Measurements from ENCODE around the gene KLHL42.

KLHL42 gene

DNA sequence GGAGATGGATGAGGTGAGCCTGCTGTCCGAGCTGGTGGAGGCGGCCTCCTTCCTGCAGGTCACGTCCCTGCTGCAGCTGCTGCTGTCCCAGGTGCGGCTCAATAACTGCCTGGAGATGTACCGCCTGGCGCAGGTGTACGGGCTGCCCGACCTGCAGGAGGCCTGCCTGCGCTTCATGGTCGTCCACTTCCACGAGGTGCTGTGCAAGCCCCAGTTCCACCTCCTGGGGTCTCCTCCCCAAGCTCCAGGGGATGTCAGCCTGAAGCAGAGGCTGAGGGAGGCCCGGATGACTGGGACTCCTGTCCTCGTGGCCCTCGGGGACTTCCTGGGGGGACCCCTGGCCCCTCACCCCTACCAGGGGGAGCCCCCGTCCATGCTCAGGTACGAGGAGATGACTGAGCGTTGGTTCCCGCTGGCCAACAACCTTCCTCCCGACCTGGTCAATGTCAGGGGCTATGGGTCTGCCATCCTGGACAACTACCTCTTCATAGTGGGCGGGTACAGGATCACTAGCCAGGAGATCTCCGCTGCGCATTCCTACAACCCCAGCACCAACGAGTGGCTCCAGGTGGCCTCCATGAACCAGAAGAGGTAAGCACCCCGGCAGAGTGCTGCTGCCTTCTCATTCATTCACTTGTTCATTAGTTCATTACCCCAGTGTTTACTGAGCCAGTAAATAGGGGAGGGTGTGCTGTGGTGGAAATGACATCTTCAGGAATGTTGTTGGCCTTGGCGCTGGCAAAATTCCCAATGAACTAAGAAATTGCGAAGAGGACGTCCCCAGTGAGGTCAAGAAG, 777 bp downstream of the KLHL42 start:
- no peak for DNase-seq (ENCODE audit: low spot score)

DNA sequence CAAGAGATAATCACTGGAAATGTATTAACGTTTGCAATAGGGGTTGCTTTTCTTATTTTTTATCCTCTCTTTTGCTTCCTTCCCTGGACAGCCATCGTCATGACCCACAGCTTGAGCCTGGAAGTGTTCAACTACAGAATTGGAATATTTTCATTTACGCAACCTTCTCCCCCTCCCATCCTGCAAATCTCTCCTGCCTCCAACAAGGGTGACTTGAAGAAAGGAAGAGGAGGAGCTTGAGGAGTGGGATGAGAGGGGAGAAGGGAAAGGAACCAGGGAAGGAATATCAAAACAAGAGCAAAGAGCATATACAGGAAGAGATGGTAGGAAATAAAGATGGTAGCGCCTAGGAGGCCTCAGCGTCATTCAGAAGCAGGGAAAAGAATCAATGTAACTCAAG, 1.6 kb downstream of the KLHL42 start:
- no peak for DNase-seq (ENCODE audit: low spot score)

DNA sequence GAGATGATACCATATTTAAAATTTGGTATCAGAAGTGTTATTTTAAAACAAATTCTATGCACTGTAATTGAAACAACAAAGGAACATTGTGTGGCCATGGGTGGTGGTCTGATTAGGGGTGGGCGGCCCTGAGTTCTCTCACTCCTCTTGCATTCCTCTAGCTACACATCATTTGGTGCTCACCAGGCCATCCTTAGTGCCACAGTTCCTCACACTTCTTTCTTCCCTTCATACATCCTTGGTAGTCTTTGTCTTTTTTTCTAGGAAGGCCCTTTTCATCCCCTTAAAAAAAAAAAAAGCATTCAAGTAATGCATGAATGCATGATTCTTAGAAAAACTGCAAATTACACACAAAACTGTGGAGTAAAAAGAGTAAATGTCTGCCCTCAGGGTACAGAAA, 2.4 kb downstream of the KLHL42 start:
- DNase-seq (ENCODE audit: low spot score) = no peak

- DNase-seq (ENCODE audit: low spot score) = no peak
These were observed 6.0 kb downstream of the KLHL42 start for GRCh38 chr12:27785882-27786570.

DNA sequence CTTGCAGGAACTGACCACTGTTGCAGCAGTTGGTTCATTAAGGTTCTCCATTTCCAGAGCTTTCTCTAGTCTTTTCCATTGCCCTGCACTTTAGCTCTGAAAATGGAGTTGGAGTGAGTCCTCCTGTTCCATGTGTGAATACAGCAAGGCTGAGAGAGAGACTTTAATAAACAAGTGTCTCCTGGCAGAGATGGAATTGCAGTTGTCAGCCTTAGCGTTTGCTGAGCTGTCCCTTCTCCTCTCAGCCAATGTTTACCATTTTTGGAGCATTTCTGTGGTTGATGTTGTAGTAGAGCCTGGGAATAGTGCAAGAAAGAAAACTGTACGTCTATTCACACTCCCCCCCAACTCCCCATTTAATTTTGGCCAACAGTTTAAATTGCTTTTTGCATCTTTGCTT, 7.5 kb downstream of the KLHL42 start:
- DNase-seq (ENCODE audit: low spot score) = no peak

- DNase-seq (ENCODE audit: low spot score) = no peak
These were observed 10.1 kb downstream of the KLHL42 start for GRCh38 chr12:27790179-27790578.

- DNase-seq (ENCODE audit: low spot score) = no peak
These were observed 15.0 kb downstream of the KLHL42 start for GRCh38 chr12:27794818-27795584.

- DNase-seq (ENCODE audit: low spot score) = no peak
These were observed 16.1 kb downstream of the KLHL42 start for GRCh38 chr12:27796128-27796527.

- no peak for DNase-seq (ENCODE audit: low spot score)
These were observed 17.4 kb downstream of the KLHL42 start for GRCh38 chr12:27797301-27798025.

- DNase-seq (ENCODE audit: low spot score) = no peak
These were observed 20.8 kb downstream of the KLHL42 start for GRCh38 chr12:27800819-27801218.

DNA sequence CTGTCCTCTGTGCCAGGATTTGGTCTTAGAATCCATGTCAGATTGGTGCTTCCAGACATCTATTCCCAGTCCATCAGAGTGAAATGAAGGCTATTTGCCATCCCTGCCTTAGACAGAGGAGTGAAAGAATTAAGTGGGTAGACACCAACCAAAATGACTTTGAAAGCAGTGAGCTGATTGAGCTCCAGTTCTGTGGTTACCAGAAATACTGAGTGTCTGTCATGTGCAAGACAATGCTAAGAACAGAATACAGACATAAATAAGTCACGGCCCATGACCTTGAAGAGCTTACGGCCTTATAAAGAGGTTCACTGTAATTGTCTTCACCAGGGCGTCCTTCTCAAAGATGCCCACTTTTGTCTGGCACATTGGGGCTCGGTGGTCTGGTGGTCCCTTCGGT, 21.6 kb downstream of the KLHL42 start:
- no peak for DNase-seq (ENCODE audit: low spot score)

DNA sequence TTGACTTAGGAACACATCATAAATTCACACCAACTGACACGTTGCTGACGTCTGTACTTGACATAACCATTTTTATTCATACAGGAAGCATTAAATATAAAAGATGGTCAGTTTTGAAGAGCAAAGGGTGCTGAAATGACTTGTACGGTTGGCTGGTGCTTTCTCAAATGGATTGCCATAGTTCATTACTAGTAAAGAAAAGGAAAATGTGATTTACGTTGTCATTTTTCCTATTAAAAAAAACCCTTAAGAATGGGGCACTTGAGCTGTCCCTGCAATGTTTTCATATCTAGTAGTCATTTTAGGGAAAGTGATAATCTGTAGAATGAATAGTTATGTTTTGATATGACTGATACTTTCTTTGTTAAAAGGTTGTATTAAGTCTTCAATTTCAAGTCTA, 22.5 kb downstream of the KLHL42 start:
- no peak for DNase-seq (ENCODE audit: low spot score)

GRCh38 chr12:27802936-27803335, 22.9 kb downstream of the KLHL42 start:
- DNase-seq (ENCODE audit: low spot score) = no peak

DNA sequence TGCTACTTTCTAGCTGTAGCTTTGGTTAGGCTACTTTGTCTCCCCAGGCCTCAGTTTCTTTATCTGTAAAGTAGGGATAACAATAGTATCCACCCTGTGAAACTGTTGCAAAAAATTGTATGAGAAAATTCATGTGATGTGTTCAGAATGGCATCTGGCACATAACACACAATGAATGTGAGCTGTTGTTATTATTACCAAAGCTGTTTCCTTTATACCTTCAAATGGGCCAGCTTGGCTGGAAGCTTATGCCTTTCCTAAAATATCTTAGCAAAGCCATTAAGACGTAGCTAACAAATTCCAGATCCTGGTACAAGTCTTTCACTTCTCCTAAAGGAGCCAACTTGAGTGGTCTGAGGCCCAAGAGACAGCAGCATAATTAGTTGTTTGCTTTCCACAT, 25.2 kb downstream of the KLHL42 start:
- DNase-seq (ENCODE audit: low spot score) = no peak

- no peak for DNase-seq (ENCODE audit: low spot score)
These were observed 26.2 kb downstream of the KLHL42 start for GRCh38 chr12:27806259-27806658.

- DNase-seq (ENCODE audit: low spot score) = no peak
These were observed 27.1 kb downstream of the KLHL42 start for GRCh38 chr12:27807063-27807703.

GRCh38 chr12:27808841-27809240, 28.8 kb downstream of the KLHL42 start:
- no peak for DNase-seq (ENCODE audit: low spot score)

- no peak for DNase-seq (ENCODE audit: low spot score)
These were observed 30.7 kb downstream of the KLHL42 start for GRCh38 chr12:27810756-27811155.

GRCh38 chr12:27812502-27812901, 32.5 kb downstream of the KLHL42 start:
- DNase-seq (ENCODE audit: low spot score) = no peak

GRCh38 chr12:27814411-27814810, 34.4 kb downstream of the KLHL42 start:
- DNase-seq (ENCODE audit: low spot score) = no peak

GRCh38 chr12:27814851-27815591, 35.0 kb downstream of the KLHL42 start:
- DNase-seq (ENCODE audit: low spot score) = no peak
